Mucosa of descending colon (tissue), 3 donors: Measurements from ENCODE around the gene GLI3. TPM values are rescaled to one million over a fixed set of nuclear protein-coding genes. Genes with fewer than 3 reads are reported as not detected.

Experiments
- ATAC-seq: fragments of 200-7000 bp; cut with Tn5 transposase; one replicate; pipeline ENCODE4 v1.9.1; 2020; ENCODE audit warnings: mild to moderate bottlenecking, moderate library complexity
- DNase-seq, 3 donors: peaks; one replicate each; pipeline ENCODE4 v3.0.0-alpha.2; 2020
- H3K36me3 ChIP-seq: fragments of 200-600 bp; one replicate; pipeline ENCODE4 v1.8.0; 2021; ENCODE audit warnings: low read depth, mild to moderate bottlenecking
- H3K4me1 ChIP-seq: fragments of 200-600 bp; one replicate; pipeline ENCODE4 v1.8.0; 2021; ENCODE audit warnings: low read depth, mild to moderate bottlenecking
- H3K4me3 ChIP-seq: fragments of 200-600 bp; one replicate; pipeline ENCODE4 v1.8.0; 2021; ENCODE audit warnings: mild to moderate bottlenecking
- H3K9me3 ChIP-seq: fragments of 200-600 bp; one replicate; pipeline ENCODE4 v1.8.0; 2021; ENCODE audit warnings: mild to moderate bottlenecking
- intact Hi-C, 2 donors: fragments of 100-400 bp; cut with DNase I in 1 of 2; cut with micrococcal nuclease in 1 of 2; formaldehyde crosslinking; loops; one replicate each; pipeline versions ENCODE4 v1.11.0 to v1.11.1; 2022; cut with DNase I, micrococcal nuclease
- total RNA-seq, 3 donors: library from RNA; stranded (reverse); fragmentation: NEBNext Ultra II Directional in 2 of 3; extraction: Animal tissue kit (Norgen Biotek cat#: 25700) in 2 of 3; gene quantifications; one replicate each; pipeline versions ENCODE4 v1.2.1 to v1.2.4, GENCODE V29; 2021 to 2023
- TF ChIP-seq, protein P1 (sequence below): fragments of 200-600 bp; IDR thresholded peaks from one replicate; pipeline ENCODE4 v1.8.0; 2022; ENCODE audit warnings: antibody characterized with exemption, mild to moderate bottlenecking
- donor health status: DM: no; HTN: no; CAD: no; lungs with moderate emphysema.
- donor health status: DM: no; HTN: no; CAD: no.
- donor health status: DM: no; HTN: yes; CAD: no.

Gene GLI3
- total RNA-seq, 3 donors from 2014 or later = 3.0 to 56.3 (median 8.8) TPM

DNA sequence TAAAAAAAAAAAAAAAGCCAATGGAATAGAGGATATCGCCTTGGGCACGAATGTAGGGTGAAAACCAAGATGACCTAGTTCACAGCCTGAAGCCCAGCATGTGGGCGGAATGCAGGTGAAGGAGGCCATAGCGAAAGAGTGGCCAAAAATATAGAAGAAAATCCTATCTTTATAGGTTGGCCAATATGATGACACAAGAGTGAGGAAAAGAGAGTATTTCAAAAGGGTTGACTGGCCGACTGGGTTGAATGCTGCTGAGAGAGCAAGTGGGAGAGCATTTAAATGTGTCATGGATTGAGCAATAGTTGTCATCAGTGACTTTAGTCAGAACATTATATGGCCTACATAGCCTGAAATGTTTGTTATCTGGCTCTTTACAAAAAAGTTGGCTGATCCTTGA, 17.2 kb upstream of the GLI3 start:
- H3K9me3 ChIP-seq = no peaks in the 10 kb centered on the region
- no peaks in the 10 kb centered on the region for H3K36me3 ChIP-seq
- H3K4me3 ChIP-seq = no peak overlapping the region
- TF ChIP-seq, protein P1, sequence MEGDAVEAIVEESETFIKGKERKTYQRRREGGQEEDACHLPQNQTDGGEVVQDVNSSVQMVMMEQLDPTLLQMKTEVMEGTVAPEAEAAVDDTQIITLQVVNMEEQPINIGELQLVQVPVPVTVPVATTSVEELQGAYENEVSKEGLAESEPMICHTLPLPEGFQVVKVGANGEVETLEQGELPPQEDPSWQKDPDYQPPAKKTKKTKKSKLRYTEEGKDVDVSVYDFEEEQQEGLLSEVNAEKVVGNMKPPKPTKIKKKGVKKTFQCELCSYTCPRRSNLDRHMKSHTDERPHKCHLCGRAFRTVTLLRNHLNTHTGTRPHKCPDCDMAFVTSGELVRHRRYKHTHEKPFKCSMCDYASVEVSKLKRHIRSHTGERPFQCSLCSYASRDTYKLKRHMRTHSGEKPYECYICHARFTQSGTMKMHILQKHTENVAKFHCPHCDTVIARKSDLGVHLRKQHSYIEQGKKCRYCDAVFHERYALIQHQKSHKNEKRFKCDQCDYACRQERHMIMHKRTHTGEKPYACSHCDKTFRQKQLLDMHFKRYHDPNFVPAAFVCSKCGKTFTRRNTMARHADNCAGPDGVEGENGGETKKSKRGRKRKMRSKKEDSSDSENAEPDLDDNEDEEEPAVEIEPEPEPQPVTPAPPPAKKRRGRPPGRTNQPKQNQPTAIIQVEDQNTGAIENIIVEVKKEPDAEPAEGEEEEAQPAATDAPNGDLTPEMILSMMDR = no peak
- H3K4me1 ChIP-seq = no peaks in the 10 kb centered on the region
- no peak for DNase-seq
- ATAC-seq = no peak
- intact Hi-C loops = no loop called here

DNA sequence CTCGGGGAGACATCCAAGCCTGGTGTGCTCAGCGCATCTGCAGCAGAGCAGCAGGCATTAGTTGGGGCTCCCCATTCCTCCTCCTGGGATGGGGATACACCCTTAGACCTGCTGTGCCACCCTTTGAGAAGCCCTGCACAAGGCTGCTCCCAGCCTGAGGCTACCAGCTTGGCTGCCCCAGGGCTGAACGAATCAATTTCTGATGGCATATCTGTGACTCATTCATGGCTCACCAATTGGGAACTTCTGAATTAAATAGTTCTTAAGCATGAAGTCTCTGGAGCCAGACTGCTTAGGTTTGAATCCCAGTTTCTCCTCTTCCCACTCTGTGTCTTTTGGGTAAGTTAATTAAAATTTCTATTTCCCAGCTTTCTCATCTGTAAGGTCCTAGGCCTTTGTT, 16.3 kb upstream of the GLI3 start:
- no peaks in the 10 kb centered on the region for H3K4me1 ChIP-seq
- DNase-seq = no peak
- no peak for ATAC-seq
- no peak overlapping the region for H3K4me3 ChIP-seq
- intact Hi-C loops = no loop called here
- no peaks in the 10 kb centered on the region for H3K9me3 ChIP-seq
- TF ChIP-seq, protein P1 = no peak
- no peaks in the 10 kb centered on the region for H3K36me3 ChIP-seq

DNA sequence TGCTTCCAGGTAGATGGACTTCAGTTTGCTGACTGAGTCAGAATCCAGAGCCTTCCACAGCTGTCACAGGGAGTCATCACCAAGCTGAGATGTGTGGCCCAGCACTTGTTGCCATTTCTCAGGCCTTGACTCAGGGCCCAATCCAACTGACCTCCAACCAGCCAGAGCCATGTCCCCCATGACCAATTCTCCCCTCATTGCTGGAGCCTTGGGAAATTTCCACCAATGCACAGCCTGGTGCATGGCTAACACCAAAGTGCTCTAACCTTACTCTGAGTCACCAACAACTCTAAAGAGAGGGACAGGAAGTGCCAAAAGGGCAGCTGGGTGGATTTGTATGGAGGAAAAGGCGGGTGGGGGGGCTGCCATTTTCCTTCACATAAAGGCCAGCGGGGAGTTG, 13.4 kb upstream of the GLI3 start:
- no peak for ATAC-seq
- intact Hi-C loops = no loop called here
- Histone ChIP-seq H3K9me3 (no peaks in the 10 kb centered on the region), H3K36me3 (no peaks in the 10 kb centered on the region), H3K4me1 (no peaks in the 10 kb centered on the region), H3K4me3 (no peak overlapping the region)
- no peak for DNase-seq
- TF ChIP-seq, protein P1 = no peak

DNA sequence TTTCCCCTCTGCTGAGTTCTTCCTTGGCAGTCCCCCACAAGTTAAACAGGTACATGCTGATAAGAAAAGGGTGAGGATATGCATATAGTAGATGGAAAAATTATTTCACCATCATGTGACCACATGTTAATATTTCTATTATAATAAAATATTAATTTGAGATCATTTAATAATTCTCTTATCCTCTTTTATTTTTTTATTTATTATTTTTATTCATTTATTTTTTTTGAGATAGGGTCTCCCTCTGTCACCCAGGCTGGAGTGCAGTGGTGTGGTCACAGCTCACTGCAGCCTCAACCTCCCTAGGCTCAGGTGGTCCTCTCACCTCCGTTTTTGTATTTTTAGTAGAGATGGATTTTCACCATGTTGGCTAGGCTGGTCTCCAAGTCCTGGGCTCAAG, 11.6 kb upstream of the GLI3 start:
- ATAC-seq (no peak), DNase-seq (no peak)
- no peaks in the 10 kb centered on the region for H3K36me3 ChIP-seq
- H3K9me3 ChIP-seq = no peaks in the 10 kb centered on the region
- intact Hi-C loops = no loop called here
- no peak overlapping the region for H3K4me3 ChIP-seq
- TF ChIP-seq, protein P1 = no peak
- H3K4me1 ChIP-seq = no peaks in the 10 kb centered on the region

DNA sequence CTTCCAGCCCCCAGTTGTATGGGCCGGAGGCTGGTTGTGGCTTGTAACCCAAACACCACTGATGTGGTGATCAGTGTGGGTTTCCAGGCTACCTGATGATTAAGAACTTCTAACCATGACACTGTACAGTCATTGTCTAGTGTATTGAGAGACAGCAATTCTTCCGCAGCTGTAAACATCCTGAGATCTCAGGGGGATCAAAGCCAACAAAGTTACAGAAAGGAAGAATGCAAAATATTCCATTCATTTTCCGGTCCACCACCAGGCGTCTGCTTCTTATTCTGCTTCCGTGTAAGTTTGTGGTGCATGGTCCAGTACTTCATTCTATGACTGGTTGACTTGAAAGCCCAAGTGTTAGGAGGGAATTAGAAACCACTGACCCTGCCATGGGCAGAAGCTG, 10.3 kb upstream of the GLI3 start:
- ATAC-seq = no peak
- Histone ChIP-seq H3K9me3 (no peaks in the 10 kb centered on the region), H3K4me3 (no peak overlapping the region), H3K36me3 (no peaks in the 10 kb centered on the region), H3K4me1 (no peaks in the 10 kb centered on the region)
- TF ChIP-seq, protein P1 = no peak
- intact Hi-C loops = no loop called here
- DNase-seq = no peak

DNA sequence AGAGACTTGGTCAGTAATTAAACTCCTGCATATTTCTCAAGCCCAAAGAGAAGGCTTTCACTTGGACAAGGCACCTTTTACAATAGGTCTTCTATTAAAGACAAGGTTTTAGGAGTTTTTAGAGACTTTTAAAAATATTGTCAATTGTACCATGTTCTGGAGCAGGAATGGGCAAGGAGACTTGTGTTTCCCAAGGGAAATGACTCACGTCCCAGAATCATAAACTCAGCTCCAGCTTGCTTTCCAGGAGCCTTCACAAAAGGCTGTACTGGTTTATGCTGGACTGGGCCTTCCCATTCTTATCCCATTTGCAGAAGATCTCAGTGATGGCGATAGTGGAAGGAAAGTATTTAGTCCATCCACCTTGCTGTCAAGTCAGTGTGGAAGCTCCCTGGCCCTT, 7.8 kb upstream of the GLI3 start:
- ATAC-seq = no peak
- TF ChIP-seq, protein P1 = no peak
- no peak for DNase-seq
- no peaks in the 10 kb centered on the region for H3K4me1 ChIP-seq
- intact Hi-C loops = no loop called here
- no peaks in the 10 kb centered on the region for H3K9me3 ChIP-seq
- H3K36me3 ChIP-seq = no peaks in the 10 kb centered on the region
- H3K4me3 ChIP-seq = no peak overlapping the region
